ENCODE measurements around the gene RAB44. TPM values are rescaled to one million over a fixed set of nuclear protein-coding genes. Genes with fewer than 3 reads are reported as not detected.

The RAB44 gene
- polyA plus RNA-seq, 1 experiment, result 0.04 TPM

GRCh38 chr6:36688063-36688738 is 9.4 kb upstream of the RAB44 start:
- POLR2A ChIA-PET, result interaction anchor here (0.7 kb wide), 1 partner anchor 10 kb away, joined by 20 read pairs; the partner anchor contains the start of gene CDKN1A
- Histone ChIP-seq H3K4me3 (ENCODE audit: low read depth, low read length) (no peak overlapping the region), H3K27me3 (ENCODE audit: control insufficient read depth, insufficient read depth, low read length) (no peaks in the 10 kb centered on the region), H3K36me3 (ENCODE audit: control insufficient read depth, insufficient read depth, low read length) (peaks cover 34% of the 10 kb centered on the region)
- CTCF ChIA-PET, result interaction anchor here (1.2 kb wide), 1 partner anchor 72 kb away, joined by 3 read pairs; no protein-coding TSS in a partner anchor
- no peak for TF ChIP-seq CTCF (IDR thresholded peaks at IDR 0.05; ENCODE audit: insufficient read depth, low read depth, low read length)
- DNase-seq (ENCODE audit: low read depth), result no peak

- no peaks in the 10 kb centered on the region for H3K27me3 ChIP-seq (ENCODE audit: control insufficient read depth, insufficient read depth, low read length)
- no peak overlapping the region for H3K4me3 ChIP-seq (ENCODE audit: low read depth, low read length)
- no peak for DNase-seq (ENCODE audit: low read depth)
- no peak for TF ChIP-seq CTCF (IDR thresholded peaks at IDR 0.05; ENCODE audit: insufficient read depth, low read depth, low read length)
- ChIA-PET CTCF (interaction anchor here (1.2 kb wide), 1 partner anchor 73 kb away, joined by 3 read pairs; no protein-coding TSS in a partner anchor), POLR2A (interaction anchor here (0.7 kb wide), 1 partner anchor 10 kb away, joined by 20 read pairs; the partner anchor contains the start of gene CDKN1A)
- peaks cover 30% of the 10 kb centered on the region for H3K36me3 ChIP-seq (ENCODE audit: control insufficient read depth, insufficient read depth, low read length)
Observed at GRCh38 chr6:36688739-36689075, 8.9 kb upstream of the RAB44 start.

DNA sequence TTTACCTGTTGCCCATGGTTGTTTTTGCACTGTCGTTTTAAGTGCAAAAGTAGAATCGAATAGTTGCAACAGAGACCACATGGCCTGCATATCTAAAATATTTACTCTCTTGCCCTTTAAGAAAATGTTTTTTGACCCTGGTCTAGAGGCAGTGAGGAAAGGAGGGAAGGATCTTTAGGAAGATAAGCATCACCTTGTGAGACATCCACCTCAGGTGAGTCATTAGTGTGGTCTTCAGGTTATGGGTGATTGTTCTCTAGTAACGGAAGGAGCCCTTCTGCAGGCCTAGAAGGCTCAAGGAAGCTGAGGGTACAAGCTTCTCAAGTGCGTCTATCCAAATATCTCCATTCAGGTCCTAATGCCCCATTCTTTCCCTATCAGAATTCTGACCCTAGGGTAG is 6.6 kb upstream of the RAB44 start:
- no peak for DNase-seq (ENCODE audit: low read depth)
- Histone ChIP-seq H3K4me3 (ENCODE audit: low read depth, low read length) (no peak overlapping the region), H3K36me3 (ENCODE audit: control insufficient read depth, insufficient read depth, low read length) (peaks cover 11% of the 10 kb centered on the region), H3K27me3 (ENCODE audit: control insufficient read depth, insufficient read depth, low read length) (no peaks in the 10 kb centered on the region)
- ChIA-PET POLR2A (no interaction called here), CTCF (interaction anchor here (0.6 to 1.5 kb wide), 3 partner anchors 11 to 67 kb away, joined by 3 to 4 read pairs (median 3); no protein-coding TSS in a partner anchor)
- TF ChIP-seq CTCF (IDR thresholded peaks at IDR 0.05; ENCODE audit: insufficient read depth, low read depth, low read length), result no peak

DNA sequence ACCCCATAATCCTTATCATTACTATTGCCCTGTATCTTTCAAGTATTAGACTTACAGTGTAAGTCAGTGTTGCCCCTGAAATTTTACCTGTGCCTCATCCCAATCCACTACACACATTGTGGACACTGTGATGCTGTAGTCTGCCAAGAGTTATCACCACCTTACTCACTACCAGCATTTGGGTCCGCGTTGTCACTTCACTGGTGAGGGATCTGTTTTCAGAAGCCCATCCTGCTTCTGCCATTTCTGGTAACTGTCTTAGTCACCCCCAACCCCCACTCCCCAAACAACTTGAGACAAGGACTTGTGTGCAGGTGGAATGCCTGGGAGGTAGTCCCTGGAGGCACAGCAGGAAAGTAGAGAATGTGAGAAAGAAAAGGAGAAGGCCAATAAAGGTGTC is 6.0 kb upstream of the RAB44 start:
- CTCF ChIA-PET, result interaction anchor here (0.5 to 2.0 kb wide), 5 partner anchors 10 to 77 kb away, joined by 3 to 6 read pairs (median 3); no protein-coding TSS in a partner anchor
- DNase-seq (ENCODE audit: low read depth), result no peak
- Histone ChIP-seq H3K36me3 (ENCODE audit: control insufficient read depth, insufficient read depth, low read length) (peaks cover 5% of the 10 kb centered on the region), H3K27me3 (ENCODE audit: control insufficient read depth, insufficient read depth, low read length) (no peaks in the 10 kb centered on the region), H3K4me3 (ENCODE audit: low read depth, low read length) (no peak overlapping the region)
- POLR2A ChIA-PET, result no interaction called here
- TF ChIP-seq CTCF (IDR thresholded peaks at IDR 0.05; ENCODE audit: insufficient read depth, low read depth, low read length), result no peak

- H3K36me3 ChIP-seq (ENCODE audit: control insufficient read depth, insufficient read depth, low read length), result no peaks in the 10 kb centered on the region
- no peak for DNase-seq (ENCODE audit: low read depth)
- TF ChIP-seq CTCF (IDR thresholded peaks at IDR 0.05; ENCODE audit: insufficient read depth, low read depth, low read length), result no peak
- POLR2A ChIA-PET, result interaction anchor here (0.5 to 0.8 kb wide), 2 partner anchors 9 to 94 kb away, joined by 4 to 7 read pairs; no protein-coding TSS in a partner anchor
- CTCF ChIA-PET, result interaction anchor here (0.5 to 2.0 kb wide), 6 partner anchors 9 to 77 kb away, joined by 3 to 6 read pairs (median 3); no protein-coding TSS in a partner anchor
- H3K4me3 ChIP-seq (ENCODE audit: low read depth, low read length), result no peak overlapping the region
- H3K27me3 ChIP-seq (ENCODE audit: control insufficient read depth, insufficient read depth, low read length), result no peaks in the 10 kb centered on the region
Observed at GRCh38 chr6:36692220-36692619, 5.4 kb upstream of the RAB44 start.
